ENCODE data around the gene PROC. TPM values are rescaled to one million over a fixed set of nuclear protein-coding genes. Genes with fewer than 3 reads are reported as not detected.
"Not testable (repeated sequence)": the region's sequence is repeated elsewhere in the genome, so short reads cannot be mapped to it uniquely, and the experiment has no call there.

PROC gene
- total and polyA plus RNA-seq, 5 donors = 0.18 TPM; not detected in 4

DNA sequence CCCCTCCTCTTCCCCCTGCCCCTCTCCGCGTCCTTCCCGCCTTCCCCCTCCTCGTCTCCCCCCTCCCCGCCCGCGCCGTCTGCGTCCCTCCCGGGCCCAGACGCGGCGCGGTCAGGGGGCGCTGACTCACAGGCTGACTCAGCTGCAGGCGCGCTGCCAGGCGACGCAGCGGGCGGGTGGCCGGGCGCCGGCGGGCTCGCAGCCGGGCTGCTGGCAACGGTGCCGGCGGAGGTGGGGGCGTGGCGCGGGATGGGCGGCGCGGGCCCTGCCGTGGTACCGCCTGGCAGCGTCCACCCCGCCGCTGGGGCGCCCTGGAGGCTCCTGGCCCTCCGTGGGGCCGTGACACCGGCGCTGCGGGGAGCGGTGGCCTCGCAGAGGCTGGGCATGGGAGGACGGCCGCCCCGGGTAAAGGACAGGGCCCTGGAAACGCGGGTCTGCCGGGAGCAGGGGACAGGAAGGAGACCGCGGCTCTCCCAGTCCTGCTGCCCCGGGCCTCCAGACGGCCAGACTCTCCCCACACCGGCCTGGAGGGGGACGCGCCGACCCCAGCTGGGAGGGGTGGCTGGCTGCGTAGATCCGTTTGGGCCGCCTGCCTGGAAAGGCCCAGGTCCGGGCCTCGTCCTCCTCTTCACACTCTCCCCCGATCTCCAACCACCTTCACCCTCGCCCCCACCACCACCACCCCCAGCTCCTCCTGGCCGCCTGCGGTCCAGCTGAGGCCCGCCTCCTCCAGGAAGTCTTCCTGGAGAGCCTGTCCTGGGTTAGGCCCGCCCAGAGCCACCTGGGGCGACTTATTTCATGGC is 10.0 kb upstream of the PROC start:
- ATAC-seq = peak; percentile 94 to 96
- intact Hi-C loops (cut with DNase I) = no loop called here
- Histone ChIP-seq H3K27me3 (ENCODE audit: control insufficient read depth, insufficient read depth) (no peaks in the 10 kb centered on the region), H3K27ac (ENCODE audit: low read length) (peak overlapping the region; percentile 59), H3K9me3 (ENCODE audit: control insufficient read depth, low read length) (no peaks in the 10 kb centered on the region), H3K4me3 (ENCODE audit: low read length) (peak overlapping the region; percentile 41), H3K4me1 (ENCODE audit: control insufficient read depth, insufficient read depth, low read length) (peaks cover 2% of the 10 kb centered on the region)
- peak; percentile 92 to 97 (median 97) for DNase-seq
- 6% methylated on average over 75 of the region's 75 CpGs for WGBS

DNA sequence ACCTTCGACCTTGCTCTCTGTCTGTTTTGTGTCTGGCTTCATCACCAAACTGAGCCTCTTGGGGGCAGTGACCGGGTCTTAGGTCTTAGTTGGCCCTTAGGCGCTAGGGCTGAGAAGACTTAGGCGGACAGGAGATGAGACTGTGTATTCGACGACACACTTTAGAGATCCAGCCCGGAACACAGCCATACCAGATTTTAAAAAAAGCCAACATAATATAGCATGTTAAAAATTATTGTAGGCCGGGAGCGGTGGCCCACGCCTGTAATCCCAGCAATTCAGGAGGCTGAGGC is 9.5 kb upstream of the PROC start:
- Histone ChIP-seq H3K9me3 (ENCODE audit: control insufficient read depth, low read length) (no peaks in the 10 kb centered on the region), H3K4me1 (ENCODE audit: control insufficient read depth, insufficient read depth, low read length) (peaks cover 2% of the 10 kb centered on the region), H3K27me3 (ENCODE audit: control insufficient read depth, insufficient read depth) (no peaks in the 10 kb centered on the region), H3K27ac (ENCODE audit: low read length) (peak overlapping the region; percentile 59), H3K4me3 (ENCODE audit: low read length) (no peak overlapping the region)
- DNase-seq (no peak), ATAC-seq (no peak)
- intact Hi-C loops (cut with DNase I) = no loop called here
- WGBS = 87% methylated on average over 10 of the region's 10 CpGs

DNA sequence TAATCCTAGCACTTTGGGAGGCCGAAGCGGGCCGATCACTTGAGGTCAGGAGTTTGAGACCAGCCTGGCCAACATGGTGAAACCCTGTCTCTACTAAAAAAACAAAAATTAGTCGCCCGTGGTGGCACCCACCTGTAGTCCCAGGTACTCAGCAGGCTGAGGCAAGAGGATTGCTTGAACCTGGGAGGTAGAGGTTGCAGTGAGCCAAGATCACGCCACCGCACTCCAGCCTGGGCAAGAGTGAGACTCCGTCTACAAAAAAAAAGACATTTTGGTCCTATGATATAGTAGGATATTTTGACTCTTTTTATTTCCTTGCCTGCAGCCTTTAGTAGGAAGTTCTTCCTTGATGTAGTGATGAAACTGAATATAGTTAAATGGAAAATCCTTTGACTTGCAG is 8.5 kb upstream of the PROC start:
- not testable (repeated sequence) for H3K27me3 ChIP-seq (ENCODE audit: control insufficient read depth, insufficient read depth); H3K9me3 ChIP-seq (ENCODE audit: control insufficient read depth, low read length); ATAC-seq; DNase-seq; H3K4me3 ChIP-seq (ENCODE audit: low read length); H3K4me1 ChIP-seq (ENCODE audit: control insufficient read depth, insufficient read depth, low read length); H3K27ac ChIP-seq (ENCODE audit: low read length)
- 98% methylated on average over 8 of the region's 8 CpGs for WGBS
- intact Hi-C loops (cut with DNase I) = loop anchor here in 2 of 4 donors (10.0 kb wide), 2 partner anchors 45 to 65 kb away; no protein-coding TSS in a partner anchor

DNA sequence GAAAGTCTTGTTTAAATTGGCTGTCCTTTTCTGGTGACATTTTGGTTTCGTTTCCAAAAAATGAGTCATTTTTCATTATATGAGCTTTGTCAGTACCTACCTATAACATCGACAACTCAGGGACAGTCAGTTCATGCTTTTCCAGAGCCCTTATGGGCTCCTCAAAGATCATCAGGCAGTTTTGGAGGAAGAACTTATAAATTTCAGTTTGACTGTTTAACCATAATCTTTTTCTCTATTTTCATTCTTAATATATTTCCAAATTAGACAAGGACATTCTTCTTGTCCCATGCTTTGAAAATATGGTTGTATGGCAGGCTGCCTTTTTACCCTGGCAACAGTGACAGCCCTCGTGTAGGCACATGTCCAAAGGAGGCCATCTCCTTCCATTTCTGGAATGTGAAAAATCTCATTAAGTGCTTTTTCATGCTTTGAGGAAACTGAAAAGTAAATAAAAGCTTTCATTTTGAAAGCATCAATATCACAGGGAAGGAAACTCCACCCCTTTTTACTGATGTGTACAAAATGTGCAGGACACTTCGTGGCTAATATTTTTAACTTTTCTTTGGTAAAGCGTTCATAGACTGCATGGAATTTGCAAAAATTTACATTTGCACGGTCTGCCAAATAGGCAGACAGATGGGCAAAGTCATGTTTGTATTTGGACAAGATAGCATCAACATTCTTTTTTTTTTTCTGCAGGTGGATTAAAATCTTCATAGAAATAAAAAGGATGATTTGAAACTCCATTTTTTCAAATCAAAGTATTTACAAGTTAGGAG is 7.2 kb upstream of the PROC start:
- DNase-seq = peak in 1 of 3 donors; percentile 30
- H3K27me3 ChIP-seq (ENCODE audit: control insufficient read depth, insufficient read depth) = no peaks in the 10 kb centered on the region
- H3K4me1 ChIP-seq (ENCODE audit: control insufficient read depth, insufficient read depth, low read length) = no peaks in the 10 kb centered on the region
- intact Hi-C loops (cut with DNase I) = loop anchor here in 2 of 4 donors (10.0 kb wide), 2 partner anchors 46 to 66 kb away; no protein-coding TSS in a partner anchor
- WGBS = 26% methylated on average over 6 of the region's 6 CpGs
- no peaks in the 10 kb centered on the region for H3K9me3 ChIP-seq (ENCODE audit: control insufficient read depth, low read length)
- no peak overlapping the region for H3K27ac ChIP-seq (ENCODE audit: low read length)
- no peak for ATAC-seq
- H3K4me3 ChIP-seq (ENCODE audit: low read length) = no peak overlapping the region

DNA sequence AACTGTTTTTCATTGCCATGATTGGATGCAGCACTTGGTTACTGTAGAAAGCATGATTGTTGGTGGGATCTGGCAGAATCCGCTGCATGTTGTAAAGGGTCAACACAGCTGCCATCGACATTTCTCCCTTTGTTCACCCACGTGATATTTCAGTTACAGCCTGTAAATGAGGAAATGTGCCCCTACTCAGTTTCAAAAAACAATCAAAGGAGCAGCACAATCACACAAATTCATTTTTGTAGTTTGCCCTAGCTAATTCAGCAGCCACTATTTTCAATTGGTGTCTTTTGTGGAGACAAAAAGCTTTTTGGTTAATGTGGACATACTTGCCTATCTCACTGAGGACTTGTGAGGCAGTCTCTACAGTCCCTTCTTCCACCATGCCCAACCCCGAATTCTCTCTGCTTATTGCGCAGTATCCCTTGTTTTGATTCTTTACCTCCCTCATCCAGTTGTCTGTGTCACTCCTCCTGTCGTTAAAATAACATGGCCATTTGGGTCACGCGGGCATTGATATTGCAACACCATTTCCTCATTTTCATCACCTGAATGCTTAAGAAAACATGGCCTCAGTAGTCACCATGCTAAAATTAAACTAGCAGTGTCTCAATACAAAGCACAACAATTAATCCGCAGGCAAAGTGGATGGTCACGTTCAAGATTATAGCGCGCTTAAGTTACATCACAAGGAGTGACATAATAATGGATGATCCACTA is 6.4 kb upstream of the PROC start:
- no peak overlapping the region for H3K27ac ChIP-seq (ENCODE audit: low read length)
- intact Hi-C loops (cut with DNase I) = loop anchor here in 2 of 4 donors (10.0 kb wide), 2 partner anchors 47 to 67 kb away; no protein-coding TSS in a partner anchor
- WGBS = 73% methylated on average over 12 of the region's 12 CpGs
- ATAC-seq (no peak), DNase-seq (no peak)
- no peaks in the 10 kb centered on the region for H3K9me3 ChIP-seq (ENCODE audit: control insufficient read depth, low read length)
- no peaks in the 10 kb centered on the region for H3K4me1 ChIP-seq (ENCODE audit: control insufficient read depth, insufficient read depth, low read length)
- H3K27me3 ChIP-seq (ENCODE audit: control insufficient read depth, insufficient read depth) = no peaks in the 10 kb centered on the region
- H3K4me3 ChIP-seq (ENCODE audit: low read length) = no peak overlapping the region

DNA sequence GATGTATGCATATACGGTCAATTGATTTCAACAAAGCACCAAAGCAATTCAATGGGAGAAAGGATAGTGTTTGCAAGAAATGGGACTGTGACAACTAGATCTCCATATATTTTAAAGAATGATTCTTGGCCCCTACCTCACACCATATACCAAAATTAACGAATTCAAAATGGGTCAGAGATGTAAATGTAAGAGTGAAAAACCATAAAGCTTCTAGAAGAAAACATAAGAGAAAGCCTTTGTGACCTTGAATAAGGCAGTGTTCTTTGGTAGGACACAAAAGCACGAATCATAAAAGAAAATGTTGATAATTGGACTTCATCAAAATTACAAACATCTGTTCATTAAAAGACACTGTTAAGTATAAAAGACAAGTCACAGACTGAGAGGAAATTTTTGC is 5.0 kb upstream of the PROC start:
- Histone ChIP-seq H3K27me3 (ENCODE audit: control insufficient read depth, insufficient read depth) (no peaks in the 10 kb centered on the region), H3K4me1 (ENCODE audit: control insufficient read depth, insufficient read depth, low read length) (no peaks in the 10 kb centered on the region), H3K4me3 (ENCODE audit: low read length) (no peak overlapping the region), H3K27ac (ENCODE audit: low read length) (no peak overlapping the region), H3K9me3 (ENCODE audit: control insufficient read depth, low read length) (no peaks in the 10 kb centered on the region)
- intact Hi-C loops (cut with DNase I) = loop anchor here in 2 of 4 donors (10.0 kb wide), 2 partner anchors 48 to 68 kb away; no protein-coding TSS in a partner anchor
- no peak for DNase-seq
- ATAC-seq = no peak
- 85% methylated on average over 3 of the region's 3 CpGs for WGBS

DNA sequence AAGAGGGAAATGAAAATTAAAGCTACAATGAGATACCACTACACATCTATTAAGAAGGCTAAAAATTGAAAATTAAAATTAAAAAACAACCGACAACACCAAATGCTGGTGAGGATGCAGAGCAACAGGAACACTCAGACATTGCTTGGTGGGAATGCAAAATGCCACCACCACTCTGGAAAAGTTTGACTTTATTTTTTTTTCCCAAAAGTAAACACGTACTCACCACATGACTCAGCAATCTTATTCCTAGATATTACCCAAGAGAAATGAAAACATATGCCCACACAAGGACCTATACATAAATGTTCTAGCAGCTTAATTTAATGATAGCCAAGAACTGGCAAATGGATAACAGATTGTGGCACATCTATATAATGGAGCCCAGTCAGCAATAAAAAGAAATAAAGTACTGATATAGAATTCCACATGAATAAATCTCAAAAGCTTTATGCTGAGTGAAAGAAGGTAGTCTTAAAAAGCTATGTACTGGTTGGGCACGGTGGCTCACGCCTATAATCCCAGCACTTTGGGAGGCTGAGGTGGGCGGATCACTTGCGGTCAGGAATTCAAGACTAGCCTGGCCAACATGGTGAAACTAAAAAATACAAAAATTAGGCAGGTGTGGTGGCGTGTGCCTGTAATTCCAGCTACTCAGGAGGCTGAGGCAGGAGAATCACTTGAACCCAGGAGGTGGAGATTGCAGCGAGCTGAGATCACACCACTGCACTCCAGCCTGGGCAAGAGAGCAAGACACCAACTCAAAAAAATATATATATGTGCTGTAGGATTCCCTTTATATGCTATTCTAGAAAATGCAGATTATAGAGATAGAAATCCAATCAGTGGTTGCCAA is 4.2 kb upstream of the PROC start:
- intact Hi-C loops (cut with DNase I) = loop anchor here in 2 of 4 donors (10.0 kb wide), 2 partner anchors 49 to 69 kb away; no protein-coding TSS in a partner anchor
- H3K9me3 ChIP-seq (ENCODE audit: control insufficient read depth, low read length) = no peaks in the 10 kb centered on the region
- H3K27ac ChIP-seq (ENCODE audit: low read length) = no peak overlapping the region
- no peaks in the 10 kb centered on the region for H3K4me1 ChIP-seq (ENCODE audit: control insufficient read depth, insufficient read depth, low read length)
- ATAC-seq = no peak
- H3K4me3 ChIP-seq (ENCODE audit: low read length) = no peak overlapping the region
- DNase-seq = no peak
- H3K27me3 ChIP-seq (ENCODE audit: control insufficient read depth, insufficient read depth) = no peaks in the 10 kb centered on the region
- 87% methylated on average over 8 of the region's 8 CpGs for WGBS

DNA sequence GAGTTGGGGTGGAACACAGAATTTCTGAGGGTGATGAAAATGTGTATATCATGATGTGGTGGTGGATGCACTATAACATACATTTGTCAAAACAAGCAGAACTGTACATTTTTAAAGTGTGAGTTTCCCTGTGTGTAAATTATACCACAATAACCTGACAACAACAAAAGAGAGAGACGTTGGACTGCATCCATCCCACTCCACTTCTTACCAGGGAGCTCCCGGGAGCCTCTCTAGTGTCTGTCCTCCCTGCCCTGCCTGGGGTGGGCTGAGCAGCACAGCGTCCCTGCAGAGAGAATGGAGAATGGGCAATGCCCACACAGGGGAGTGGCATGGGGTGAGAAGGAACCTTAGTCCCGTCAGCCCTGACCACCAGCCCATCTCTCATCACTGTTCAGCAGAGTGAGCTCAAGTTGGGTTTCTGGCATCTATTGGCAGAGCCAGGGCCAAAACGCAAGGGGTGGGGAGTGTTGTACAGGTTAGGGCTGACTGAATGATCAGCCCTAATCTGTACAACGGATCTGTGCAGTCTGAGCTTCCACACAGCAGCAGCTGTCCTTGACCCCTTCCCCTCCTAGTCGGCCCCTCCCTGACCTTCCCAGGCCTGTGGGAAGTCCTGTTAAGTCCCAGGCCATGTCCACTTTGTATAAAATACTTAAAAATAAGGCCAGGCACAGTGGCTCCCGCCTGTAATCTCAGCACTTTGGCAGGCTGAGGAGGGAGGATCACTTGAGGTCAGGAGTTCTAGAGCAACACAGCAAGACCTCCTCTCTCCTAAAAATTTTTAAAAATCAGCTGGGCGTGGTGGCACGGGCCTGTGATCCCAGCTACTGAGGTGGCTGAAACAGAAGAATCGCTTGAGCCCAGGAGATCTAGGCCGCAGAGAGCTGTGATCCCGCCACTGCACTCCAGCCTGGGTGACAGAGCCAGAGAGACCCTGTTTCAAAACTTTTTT is 3.3 kb upstream of the PROC start:
- H3K9me3 ChIP-seq (ENCODE audit: control insufficient read depth, low read length) = no peaks in the 10 kb centered on the region
- ATAC-seq = no peak
- H3K27ac ChIP-seq (ENCODE audit: low read length) = no peak overlapping the region
- no peaks in the 10 kb centered on the region for H3K4me1 ChIP-seq (ENCODE audit: control insufficient read depth, insufficient read depth, low read length)
- peak in 1 of 3 donors; percentile 31 for DNase-seq
- H3K4me3 ChIP-seq (ENCODE audit: low read length) = no peak overlapping the region
- WGBS = 79% methylated on average over 13 of the region's 13 CpGs
- no peaks in the 10 kb centered on the region for H3K27me3 ChIP-seq (ENCODE audit: control insufficient read depth, insufficient read depth)
- intact Hi-C loops (cut with DNase I) = loop anchor here in 2 of 4 donors (10.0 kb wide), 2 partner anchors 50 to 70 kb away; no protein-coding TSS in a partner anchor

DNA sequence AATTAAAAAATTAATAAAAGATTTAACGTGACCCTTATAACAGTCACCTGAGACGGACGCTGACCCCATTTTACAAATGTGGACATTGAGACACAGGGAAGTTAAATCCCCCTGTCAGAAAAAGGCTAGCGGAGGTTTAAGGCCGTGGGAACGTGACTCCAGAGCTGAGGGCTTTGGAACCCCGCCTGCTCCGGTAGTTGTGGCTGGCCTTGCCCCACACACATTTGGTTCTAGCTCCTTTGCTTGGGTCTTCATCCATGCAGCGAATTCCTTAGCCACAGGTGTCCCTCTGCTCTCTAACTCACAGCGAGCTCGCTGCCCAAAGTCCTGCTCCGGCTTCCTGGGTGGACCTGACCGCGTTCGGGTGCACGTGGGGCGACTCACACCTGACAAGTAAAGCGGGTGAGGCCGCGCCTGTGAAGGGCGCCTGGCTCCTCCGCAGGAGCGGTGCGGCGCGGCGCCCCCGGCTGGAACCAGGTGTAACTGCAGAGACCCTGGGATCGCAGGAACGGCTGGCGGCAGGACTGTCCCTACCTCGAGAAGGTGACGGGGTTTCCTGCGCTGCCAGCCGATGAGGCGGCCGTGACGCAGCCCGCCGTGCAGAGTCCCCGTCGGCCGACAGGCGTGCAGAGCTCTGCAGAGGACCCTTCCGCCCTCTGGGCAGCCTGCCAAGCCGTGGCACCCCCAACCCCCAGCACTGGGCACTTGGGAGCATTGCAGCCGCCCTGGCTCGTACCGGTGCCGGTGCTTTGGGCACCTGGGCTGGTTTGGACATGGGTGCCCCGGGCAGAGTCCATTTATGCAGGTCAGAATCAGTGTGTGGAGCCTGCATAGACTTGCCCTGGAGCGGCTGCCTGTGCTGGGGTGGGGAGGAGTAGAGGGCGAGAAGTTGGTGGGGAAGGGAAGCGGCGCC is 2.4 kb upstream of the PROC start:
- ATAC-seq (peak; percentile 72 to 78), DNase-seq (peak; percentile 41 to 82 (median 75))
- H3K9me3 ChIP-seq (ENCODE audit: control insufficient read depth, low read length) = no peaks in the 10 kb centered on the region
- WGBS = 19% methylated on average over 55 of the region's 55 CpGs
- no peaks in the 10 kb centered on the region for H3K4me1 ChIP-seq (ENCODE audit: control insufficient read depth, insufficient read depth, low read length)
- no peak overlapping the region for H3K27ac ChIP-seq (ENCODE audit: low read length)
- H3K27me3 ChIP-seq (ENCODE audit: control insufficient read depth, insufficient read depth) = no peaks in the 10 kb centered on the region
- H3K4me3 ChIP-seq (ENCODE audit: low read length) = peak overlapping the region; percentile 34
- intact Hi-C loops (cut with DNase I) = loop anchor here in 2 of 4 donors (10.0 kb wide), 2 partner anchors 51 to 71 kb away; no protein-coding TSS in a partner anchor

All from right cardiac atrium (tissue), 5 donors.